ENCODE results near the gene PALLD.

DNA sequence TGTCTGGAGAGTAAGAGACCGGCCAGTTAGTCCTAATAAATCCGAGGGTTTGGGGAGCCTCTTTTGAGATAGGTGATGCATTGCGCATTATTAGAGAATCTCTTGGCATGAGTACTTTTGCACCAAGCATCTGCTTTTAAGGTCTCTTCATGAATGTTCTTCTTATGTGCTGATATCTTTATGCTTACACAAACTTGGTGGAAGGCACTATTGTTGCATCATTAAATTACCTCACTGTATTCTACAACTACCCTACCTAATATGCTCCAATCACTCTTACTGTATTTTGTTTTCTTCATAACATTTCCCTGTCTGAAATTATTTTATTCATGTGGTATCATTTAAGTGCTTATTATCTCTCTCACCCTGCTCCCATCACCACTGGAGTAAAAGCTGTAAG is 151.6 kb downstream of the PALLD start:
- TF ChIP-seq, protein P1, sequence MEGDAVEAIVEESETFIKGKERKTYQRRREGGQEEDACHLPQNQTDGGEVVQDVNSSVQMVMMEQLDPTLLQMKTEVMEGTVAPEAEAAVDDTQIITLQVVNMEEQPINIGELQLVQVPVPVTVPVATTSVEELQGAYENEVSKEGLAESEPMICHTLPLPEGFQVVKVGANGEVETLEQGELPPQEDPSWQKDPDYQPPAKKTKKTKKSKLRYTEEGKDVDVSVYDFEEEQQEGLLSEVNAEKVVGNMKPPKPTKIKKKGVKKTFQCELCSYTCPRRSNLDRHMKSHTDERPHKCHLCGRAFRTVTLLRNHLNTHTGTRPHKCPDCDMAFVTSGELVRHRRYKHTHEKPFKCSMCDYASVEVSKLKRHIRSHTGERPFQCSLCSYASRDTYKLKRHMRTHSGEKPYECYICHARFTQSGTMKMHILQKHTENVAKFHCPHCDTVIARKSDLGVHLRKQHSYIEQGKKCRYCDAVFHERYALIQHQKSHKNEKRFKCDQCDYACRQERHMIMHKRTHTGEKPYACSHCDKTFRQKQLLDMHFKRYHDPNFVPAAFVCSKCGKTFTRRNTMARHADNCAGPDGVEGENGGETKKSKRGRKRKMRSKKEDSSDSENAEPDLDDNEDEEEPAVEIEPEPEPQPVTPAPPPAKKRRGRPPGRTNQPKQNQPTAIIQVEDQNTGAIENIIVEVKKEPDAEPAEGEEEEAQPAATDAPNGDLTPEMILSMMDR (tag by site-specific recombination; IDR thresholded peaks at IDR 0.05): no peak
- TF ChIP-seq ZXDB (tag by site-specific recombination; IDR thresholded peaks at IDR 0.05) (no peak), ZNF629 (tag by site-specific recombination; IDR thresholded peaks at IDR 0.05) (no peak), SETDB1 (IDR thresholded peaks at IDR 0.05; ENCODE audit: insufficient read length, low read length) (no peak), BCL11B (tag by site-specific recombination; IDR thresholded peaks at IDR 0.05; ENCODE audit: low read depth) (no peak), MZF1 (tag by site-specific recombination; IDR thresholded peaks at IDR 0.05; ENCODE audit: borderline replicate concordance) (no peak), MYNN (tag by site-specific recombination; IDR thresholded peaks at IDR 0.05; ENCODE audit: borderline replicate concordance) (no peak), ZNF660 (tag by site-specific recombination; IDR thresholded peaks at IDR 0.05) (no peak), ZBTB7A (tag by site-specific recombination; IDR thresholded peaks at IDR 0.05; ENCODE audit: low read depth) (no peak), KLF9 (tag by site-specific recombination; IDR thresholded peaks at IDR 0.05; ENCODE audit: low read depth) (no peak)
- TF ChIP-seq, protein P2, sequence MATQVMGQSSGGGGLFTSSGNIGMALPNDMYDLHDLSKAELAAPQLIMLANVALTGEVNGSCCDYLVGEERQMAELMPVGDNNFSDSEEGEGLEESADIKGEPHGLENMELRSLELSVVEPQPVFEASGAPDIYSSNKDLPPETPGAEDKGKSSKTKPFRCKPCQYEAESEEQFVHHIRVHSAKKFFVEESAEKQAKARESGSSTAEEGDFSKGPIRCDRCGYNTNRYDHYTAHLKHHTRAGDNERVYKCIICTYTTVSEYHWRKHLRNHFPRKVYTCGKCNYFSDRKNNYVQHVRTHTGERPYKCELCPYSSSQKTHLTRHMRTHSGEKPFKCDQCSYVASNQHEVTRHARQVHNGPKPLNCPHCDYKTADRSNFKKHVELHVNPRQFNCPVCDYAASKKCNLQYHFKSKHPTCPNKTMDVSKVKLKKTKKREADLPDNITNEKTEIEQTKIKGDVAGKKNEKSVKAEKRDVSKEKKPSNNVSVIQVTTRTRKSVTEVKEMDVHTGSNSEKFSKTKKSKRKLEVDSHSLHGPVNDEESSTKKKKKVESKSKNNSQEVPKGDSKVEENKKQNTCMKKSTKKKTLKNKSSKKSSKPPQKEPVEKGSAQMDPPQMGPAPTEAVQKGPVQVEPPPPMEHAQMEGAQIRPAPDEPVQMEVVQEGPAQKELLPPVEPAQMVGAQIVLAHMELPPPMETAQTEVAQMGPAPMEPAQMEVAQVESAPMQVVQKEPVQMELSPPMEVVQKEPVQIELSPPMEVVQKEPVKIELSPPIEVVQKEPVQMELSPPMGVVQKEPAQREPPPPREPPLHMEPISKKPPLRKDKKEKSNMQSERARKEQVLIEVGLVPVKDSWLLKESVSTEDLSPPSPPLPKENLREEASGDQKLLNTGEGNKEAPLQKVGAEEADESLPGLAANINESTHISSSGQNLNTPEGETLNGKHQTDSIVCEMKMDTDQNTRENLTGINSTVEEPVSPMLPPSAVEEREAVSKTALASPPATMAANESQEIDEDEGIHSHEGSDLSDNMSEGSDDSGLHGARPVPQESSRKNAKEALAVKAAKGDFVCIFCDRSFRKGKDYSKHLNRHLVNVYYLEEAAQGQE (tag by site-specific recombination; IDR thresholded peaks at IDR 0.05): no peak
- TF ChIP-seq, protein P3, sequence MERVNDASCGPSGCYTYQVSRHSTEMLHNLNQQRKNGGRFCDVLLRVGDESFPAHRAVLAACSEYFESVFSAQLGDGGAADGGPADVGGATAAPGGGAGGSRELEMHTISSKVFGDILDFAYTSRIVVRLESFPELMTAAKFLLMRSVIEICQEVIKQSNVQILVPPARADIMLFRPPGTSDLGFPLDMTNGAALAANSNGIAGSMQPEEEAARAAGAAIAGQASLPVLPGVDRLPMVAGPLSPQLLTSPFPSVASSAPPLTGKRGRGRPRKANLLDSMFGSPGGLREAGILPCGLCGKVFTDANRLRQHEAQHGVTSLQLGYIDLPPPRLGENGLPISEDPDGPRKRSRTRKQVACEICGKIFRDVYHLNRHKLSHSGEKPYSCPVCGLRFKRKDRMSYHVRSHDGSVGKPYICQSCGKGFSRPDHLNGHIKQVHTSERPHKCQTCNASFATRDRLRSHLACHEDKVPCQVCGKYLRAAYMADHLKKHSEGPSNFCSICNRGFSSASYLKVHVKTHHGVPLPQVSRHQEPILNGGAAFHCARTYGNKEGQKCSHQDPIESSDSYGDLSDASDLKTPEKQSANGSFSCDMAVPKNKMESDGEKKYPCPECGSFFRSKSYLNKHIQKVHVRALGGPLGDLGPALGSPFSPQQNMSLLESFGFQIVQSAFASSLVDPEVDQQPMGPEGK (tag by site-specific recombination; IDR thresholded peaks at IDR 0.05): no peak
- TF ChIP-seq, protein P4, sequence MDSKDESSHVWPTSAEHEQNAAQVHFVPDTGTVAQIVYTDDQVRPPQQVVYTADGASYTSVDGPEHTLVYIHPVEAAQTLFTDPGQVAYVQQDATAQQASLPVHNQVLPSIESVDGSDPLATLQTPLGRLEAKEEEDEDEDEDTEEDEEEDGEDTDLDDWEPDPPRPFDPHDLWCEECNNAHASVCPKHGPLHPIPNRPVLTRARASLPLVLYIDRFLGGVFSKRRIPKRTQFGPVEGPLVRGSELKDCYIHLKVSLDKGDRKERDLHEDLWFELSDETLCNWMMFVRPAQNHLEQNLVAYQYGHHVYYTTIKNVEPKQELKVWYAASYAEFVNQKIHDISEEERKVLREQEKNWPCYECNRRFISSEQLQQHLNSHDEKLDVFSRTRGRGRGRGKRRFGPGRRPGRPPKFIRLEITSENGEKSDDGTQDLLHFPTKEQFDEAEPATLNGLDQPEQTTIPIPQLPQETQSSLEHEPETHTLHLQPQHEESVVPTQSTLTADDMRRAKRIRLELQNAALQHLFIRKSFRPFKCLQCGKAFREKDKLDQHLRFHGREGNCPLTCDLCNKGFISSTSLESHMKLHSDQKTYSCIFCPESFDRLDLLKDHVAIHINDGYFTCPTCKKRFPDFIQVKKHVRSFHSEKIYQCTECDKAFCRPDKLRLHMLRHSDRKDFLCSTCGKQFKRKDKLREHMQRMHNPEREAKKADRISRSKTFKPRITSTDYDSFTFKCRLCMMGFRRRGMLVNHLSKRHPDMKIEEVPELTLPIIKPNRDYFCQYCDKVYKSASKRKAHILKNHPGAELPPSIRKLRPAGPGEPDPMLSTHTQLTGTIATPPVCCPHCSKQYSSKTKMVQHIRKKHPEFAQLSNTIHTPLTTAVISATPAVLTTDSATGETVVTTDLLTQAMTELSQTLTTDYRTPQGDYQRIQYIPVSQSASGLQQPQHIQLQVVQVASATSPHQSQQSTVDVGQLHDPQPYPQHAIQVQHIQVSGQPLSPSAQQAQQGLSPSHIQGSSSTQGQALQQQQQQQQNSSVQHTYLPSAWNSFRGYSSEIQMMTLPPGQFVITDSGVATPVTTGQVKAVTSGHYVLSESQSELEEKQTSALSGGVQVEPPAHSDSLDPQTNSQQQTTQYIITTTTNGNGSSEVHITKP (tag by site-specific recombination; IDR thresholded peaks at IDR 0.05): no peak

Measured in HEK293 (cell line).